HepG2 (cell line): ENCODE data around the gene GCHFR. TPM values are rescaled to one million over a fixed set of nuclear protein-coding genes. Genes with fewer than 3 reads are reported as not detected.

ENCODE experiments used
- ATAD3A ChIP-seq: sonication (generic); formaldehyde crosslinking; IDR thresholded peaks from 2 replicates; pipeline ENCODE4 v1.4.0; 2020; ENCODE audit warnings: missing genetic modification reagents
- CAMTA2 ChIP-seq: sonication (generic); formaldehyde crosslinking; IDR thresholded peaks from 2 replicates; pipeline ENCODE4 v1.4.0; 2020; ENCODE audit warnings: mild to moderate bottlenecking, missing genetic modification reagents, borderline replicate concordance
- KAT2B ChIP-seq: fragments of 150-350 bp; IDR thresholded peaks from 2 replicates; pipeline ENCODE4 v1.6.1; 2014; ENCODE audit warnings: low read depth, low read length, borderline replicate concordance
- KDM1A ChIP-seq: IDR thresholded peaks from 2 replicates; pipeline ENCODE4 v1.6.1; 2016; ENCODE audit warnings: missing compliant biosample characterization
- KMT2B ChIP-seq: IDR thresholded peaks from 2 replicates; pipeline ENCODE4 v1.6.1; 2016; ENCODE audit warnings: missing genetic modification reagents, missing compliant biosample characterization
- MTF2 ChIP-seq: sonication (generic); formaldehyde crosslinking; IDR thresholded peaks from 2 replicates; pipeline ENCODE4 v1.5.0; 2020; ENCODE audit warnings: missing genetic modification reagents, borderline replicate concordance
- ZFAT ChIP-seq: sonication (generic); formaldehyde crosslinking; conservative IDR thresholded peaks from 2 replicates; pipeline ENCODE4 v1.8.1; 2023; ENCODE audit warnings: missing genetic modification reagents, inconsistent platforms
- ZNF296 ChIP-seq: sonication (generic); formaldehyde crosslinking; conservative IDR thresholded peaks from 2 replicates; pipeline ENCODE4 v1.5.0; 2020; ENCODE audit warnings: mild to moderate bottlenecking, missing genetic modification reagents
- ZNF44 ChIP-seq: sonication (generic); formaldehyde crosslinking; IDR thresholded peaks from 2 replicates; pipeline ENCODE4 v1.5.1; 2020; ENCODE audit warnings: mild to moderate bottlenecking, missing genetic modification reagents
- ZNF446 ChIP-seq: sonication (generic); formaldehyde crosslinking; IDR thresholded peaks from 2 replicates; pipeline ENCODE4 v1.5.0; 2020; ENCODE audit warnings: mild to moderate bottlenecking, missing genetic modification reagents
- ZNF451 ChIP-seq: sonication (generic); formaldehyde crosslinking; IDR thresholded peaks from 2 replicates; pipeline ENCODE4 v1.5.0; 2020; ENCODE audit warnings: mild to moderate bottlenecking, missing genetic modification reagents
- ZNF614 ChIP-seq: IDR thresholded peaks from 2 replicates; pipeline ENCODE4 v1.6.1; 2018; ENCODE audit warnings: missing biosample characterization, missing genetic modification reagents, inconsistent platforms, borderline replicate concordance
- ZNF768 ChIP-seq: sonication (generic); formaldehyde crosslinking; IDR thresholded peaks from 2 replicates; pipeline ENCODE4 v1.4.0; 2020; ENCODE audit warnings: missing genetic modification reagents
- ZNF775 ChIP-seq: sonication (generic); formaldehyde crosslinking; IDR thresholded peaks from 2 replicates; pipeline ENCODE4 v1.4.0; 2020; ENCODE audit warnings: missing genetic modification reagents, mild to moderate bottlenecking, moderate library complexity, borderline replicate concordance
- ZSCAN12 ChIP-seq: sonication (generic); formaldehyde crosslinking; IDR thresholded peaks from 2 replicates; pipeline ENCODE4 v1.9.0; 2021; ENCODE audit warnings: mild to moderate bottlenecking, missing genetic modification reagents
- ZSCAN5A ChIP-seq: sonication (generic); formaldehyde crosslinking; IDR thresholded peaks from 2 replicates; pipeline ENCODE4 v1.8.0; 2022; ENCODE audit warnings: mild to moderate bottlenecking, missing genetic modification reagents, borderline replicate concordance
- polyA plus RNA-seq, 8 experiments: library from polyadenylated mRNA; depleted of rRNA in 3 of 8; stranded (reverse) in 7 of 8; unstranded in 1 of 8; fragments of >200 nt; fragmentation: Illumina TruSeq in 4 of 8; extraction: Trizol in 4 of 8; gene quantifications; 2 replicates each; pipeline versions ENCODE4 v1.2.1 to v1.2.3, GENCODE V29; 2011 to 2016; ENCODE audit warnings: low read depth in 4 of 8, missing spikeins in 1 of 8, mixed read lengths in 1 of 8; ENCODE audit not compliant: insufficient read depth in 1 of 8
- total RNA-seq, 5 experiments: library from RNA; depleted of rRNA; stranded (reverse); fragments of >200 nt; fragmentation: Illumina TruSeq; extraction: Trizol; gene quantifications; 2 replicates each; pipeline ENCODE4 v1.2.3, GENCODE V29; 2016; ENCODE audit warnings: low read depth in 1 of 5
- TF ChIP-seq, protein P1 (sequence below): sonication (generic); formaldehyde crosslinking; IDR thresholded peaks from 2 replicates; pipeline ENCODE4 v1.5.1; 2020; ENCODE audit warnings: missing genetic modification reagents, mild to moderate bottlenecking, borderline replicate concordance
- TF ChIP-seq, protein P2 (sequence below): sonication (generic); formaldehyde crosslinking; IDR thresholded peaks from 2 replicates; pipeline ENCODE4 v1.4.0; 2020; ENCODE audit warnings: mild to moderate bottlenecking, low read depth, missing genetic modification reagents
- TF ChIP-seq, protein P3 (sequence below), 2 experiments: sonication (generic) in 1 of 2; formaldehyde crosslinking in 1 of 2; IDR thresholded peaks; 2 replicates each; pipeline versions ENCODE4 v1.4.0 to v1.6.1; 2018 to 2020; ENCODE audit warnings: missing genetic modification reagents in 2 of 2, borderline replicate concordance in 1 of 2, low read depth in 1 of 2, mild to moderate bottlenecking in 1 of 2, missing biosample characterization in 1 of 2

GCHFR gene
- total and polyA plus RNA-seq, 2 of the 13 experiments (the other 11 are each of a cell fraction or from before 2014, with no cell fraction given): 51.5 to 92.4 TPM

- TF ChIP-seq, protein P1, sequence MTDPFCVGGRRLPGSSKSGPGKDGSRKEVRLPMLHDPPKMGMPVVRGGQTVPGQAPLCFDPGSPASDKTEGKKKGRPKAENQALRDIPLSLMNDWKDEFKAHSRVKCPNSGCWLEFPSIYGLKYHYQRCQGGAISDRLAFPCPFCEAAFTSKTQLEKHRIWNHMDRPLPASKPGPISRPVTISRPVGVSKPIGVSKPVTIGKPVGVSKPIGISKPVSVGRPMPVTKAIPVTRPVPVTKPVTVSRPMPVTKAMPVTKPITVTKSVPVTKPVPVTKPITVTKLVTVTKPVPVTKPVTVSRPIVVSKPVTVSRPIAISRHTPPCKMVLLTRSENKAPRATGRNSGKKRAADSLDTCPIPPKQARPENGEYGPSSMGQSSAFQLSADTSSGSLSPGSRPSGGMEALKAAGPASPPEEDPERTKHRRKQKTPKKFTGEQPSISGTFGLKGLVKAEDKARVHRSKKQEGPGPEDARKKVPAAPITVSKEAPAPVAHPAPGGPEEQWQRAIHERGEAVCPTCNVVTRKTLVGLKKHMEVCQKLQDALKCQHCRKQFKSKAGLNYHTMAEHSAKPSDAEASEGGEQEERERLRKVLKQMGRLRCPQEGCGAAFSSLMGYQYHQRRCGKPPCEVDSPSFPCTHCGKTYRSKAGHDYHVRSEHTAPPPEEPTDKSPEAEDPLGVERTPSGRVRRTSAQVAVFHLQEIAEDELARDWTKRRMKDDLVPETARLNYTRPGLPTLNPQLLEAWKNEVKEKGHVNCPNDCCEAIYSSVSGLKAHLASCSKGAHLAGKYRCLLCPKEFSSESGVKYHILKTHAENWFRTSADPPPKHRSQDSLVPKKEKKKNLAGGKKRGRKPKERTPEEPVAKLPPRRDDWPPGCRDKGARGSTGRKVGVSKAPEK: no peak
- TF ChIP-seq ZNF775 (CRISPR knock-in tag) (0 out of 2 replicates have a peak, but pooled peaks have one; percentile 70), KDM1A (CRISPR knock-in tag) (no peak), ZFAT (CRISPR knock-in tag) (no peak), ZNF768 (CRISPR knock-in tag) (no peak), CAMTA2 (CRISPR knock-in tag) (no peak), ZNF446 (peak; percentile 83; the same call in 1 of the 2 replicates), ZSCAN5A (CRISPR knock-in tag) (no peak), KAT2B (no peak), ZNF451 (0 out of 2 replicates have a peak, but pooled peaks have one; percentile 71), ZNF44 (CRISPR knock-in tag) (no peak), MTF2 (CRISPR knock-in tag) (no peak), ZSCAN12 (CRISPR knock-in tag) (no peak), ZNF614 (CRISPR knock-in tag) (no peak), KMT2B (CRISPR knock-in tag) (peak; percentile 93), ZNF296 (no peak), ATAD3A (no peak)
- TF ChIP-seq, protein P2, sequence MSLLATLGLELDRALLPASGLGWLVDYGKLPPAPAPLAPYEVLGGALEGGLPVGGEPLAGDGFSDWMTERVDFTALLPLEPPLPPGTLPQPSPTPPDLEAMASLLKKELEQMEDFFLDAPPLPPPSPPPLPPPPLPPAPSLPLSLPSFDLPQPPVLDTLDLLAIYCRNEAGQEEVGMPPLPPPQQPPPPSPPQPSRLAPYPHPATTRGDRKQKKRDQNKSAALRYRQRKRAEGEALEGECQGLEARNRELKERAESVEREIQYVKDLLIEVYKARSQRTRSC (CRISPR knock-in tag): 0 out of 2 replicates have a peak, but pooled peaks have one; percentile 33
- TF ChIP-seq, protein P3, sequence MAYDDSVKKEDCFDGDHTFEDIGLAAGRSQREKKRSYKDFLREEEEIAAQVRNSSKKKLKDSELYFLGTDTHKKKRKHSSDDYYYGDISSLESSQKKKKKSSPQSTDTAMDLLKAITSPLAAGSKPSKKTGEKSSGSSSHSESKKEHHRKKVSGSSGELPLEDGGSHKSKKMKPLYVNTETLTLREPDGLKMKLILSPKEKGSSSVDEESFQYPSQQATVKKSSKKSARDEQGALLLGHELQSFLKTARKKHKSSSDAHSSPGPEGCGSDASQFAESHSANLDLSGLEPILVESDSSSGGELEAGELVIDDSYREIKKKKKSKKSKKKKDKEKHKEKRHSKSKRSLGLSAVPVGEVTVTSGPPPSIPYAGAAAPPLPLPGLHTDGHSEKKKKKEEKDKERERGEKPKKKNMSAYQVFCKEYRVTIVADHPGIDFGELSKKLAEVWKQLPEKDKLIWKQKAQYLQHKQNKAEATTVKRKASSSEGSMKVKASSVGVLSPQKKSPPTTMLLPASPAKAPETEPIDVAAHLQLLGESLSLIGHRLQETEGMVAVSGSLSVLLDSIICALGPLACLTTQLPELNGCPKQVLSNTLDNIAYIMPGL (CRISPR knock-in tag; IDR thresholded peaks at IDR 0.05; ENCODE audit: borderline replicate concordance in 1 of 2, low read depth in 1 of 2): peak; percentile 57 to 72; a peak in 2 of 4 replicates
Observed at GRCh38 chr15:40754883-40755811, 8.7 kb upstream of the GCHFR start, which contains the start of gene RMDN3 (continued).
